ENCODE data around the gene ZNF789.

- TF ChIP-seq CTCF (conservative IDR thresholded peaks at IDR 0.05; ENCODE audit: low read length) (no peak), EZH2phosphoT487 (IDR thresholded peaks at IDR 0.05; ENCODE audit: borderline replicate concordance) (no peak)
Observed at GRCh38 chr7:99446096-99446495, 26.6 kb upstream of the ZNF789 start.

Measured in Loucy (cell line).